ENCODE data around the gene ADAMTS2. TPM values are rescaled to one million over a fixed set of nuclear protein-coding genes. Genes with fewer than 3 reads are reported as not detected.

ADAMTS2 gene
- total RNA-seq, 4 donors from 2014 or later: 6.0 to 20.9 (median 13.5) TPM

DNA sequence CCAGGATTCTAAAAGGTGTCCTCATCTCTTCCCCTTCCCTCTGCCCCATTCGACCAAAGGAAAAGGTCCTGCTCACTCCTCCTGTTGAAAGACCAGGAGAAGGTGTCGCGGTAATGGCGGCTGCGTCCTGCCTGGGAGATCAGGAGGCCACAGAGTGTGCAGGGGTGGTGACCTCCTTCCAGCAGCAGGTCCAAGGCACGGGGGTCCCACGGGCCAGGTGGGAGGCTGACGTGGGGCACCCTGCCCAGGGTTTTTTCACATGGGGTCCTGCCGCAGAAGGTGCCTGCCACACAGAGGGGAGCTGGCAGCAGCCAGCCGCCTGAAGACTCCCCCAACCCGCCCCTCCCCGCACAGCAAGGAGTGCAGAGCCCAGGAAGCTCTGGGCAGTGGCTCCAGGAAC, 22.2 kb upstream of the ADAMTS2 start:
- Histone ChIP-seq H3K27me3 (no peaks in the 10 kb centered on the region), H3K9me3 (no peaks in the 10 kb centered on the region), H3K4me3 (no peak overlapping the region), H3K4me1 (no peaks in the 10 kb centered on the region), H3K27ac (no peak overlapping the region), H3K36me3 (no peaks in the 10 kb centered on the region)
- in situ Hi-C loops (cut with MboI; ENCODE audit: low pct_ligation_motif_present in 1 of 4, low pct_unique_long_range_greater_than_20kb in 1 of 4, low sequenced_read_pairs in 3 of 4) (no loop called here), intact Hi-C loops (cut with DNase I; ENCODE audit: low total_unique reads) (no loop called here)
- 90% methylated on average over 2 of the region's 12 CpGs; no CpG with 5 or more reads in 1 of the 2 donors for WGBS, 2 donors (ENCODE audit: low coverage in 1 of 2)
- TF ChIP-seq POLR2AphosphoS5 (IDR thresholded peaks at IDR 0.05) (no peak), POLR2A (IDR thresholded peaks at IDR 0.05) (no peak), EP300 (IDR thresholded peaks at IDR 0.05; ENCODE audit: low read depth) (no peak)
- TF ChIP-seq, protein P1, sequence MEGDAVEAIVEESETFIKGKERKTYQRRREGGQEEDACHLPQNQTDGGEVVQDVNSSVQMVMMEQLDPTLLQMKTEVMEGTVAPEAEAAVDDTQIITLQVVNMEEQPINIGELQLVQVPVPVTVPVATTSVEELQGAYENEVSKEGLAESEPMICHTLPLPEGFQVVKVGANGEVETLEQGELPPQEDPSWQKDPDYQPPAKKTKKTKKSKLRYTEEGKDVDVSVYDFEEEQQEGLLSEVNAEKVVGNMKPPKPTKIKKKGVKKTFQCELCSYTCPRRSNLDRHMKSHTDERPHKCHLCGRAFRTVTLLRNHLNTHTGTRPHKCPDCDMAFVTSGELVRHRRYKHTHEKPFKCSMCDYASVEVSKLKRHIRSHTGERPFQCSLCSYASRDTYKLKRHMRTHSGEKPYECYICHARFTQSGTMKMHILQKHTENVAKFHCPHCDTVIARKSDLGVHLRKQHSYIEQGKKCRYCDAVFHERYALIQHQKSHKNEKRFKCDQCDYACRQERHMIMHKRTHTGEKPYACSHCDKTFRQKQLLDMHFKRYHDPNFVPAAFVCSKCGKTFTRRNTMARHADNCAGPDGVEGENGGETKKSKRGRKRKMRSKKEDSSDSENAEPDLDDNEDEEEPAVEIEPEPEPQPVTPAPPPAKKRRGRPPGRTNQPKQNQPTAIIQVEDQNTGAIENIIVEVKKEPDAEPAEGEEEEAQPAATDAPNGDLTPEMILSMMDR (IDR thresholded peaks at IDR 0.05): no peak
- DNase-seq: no peak

GRCh38 chr5:179362355-179362754, 17.1 kb upstream of the ADAMTS2 start:
- TF ChIP-seq, protein P1 (IDR thresholded peaks at IDR 0.05): no peak
- TF ChIP-seq POLR2A (IDR thresholded peaks at IDR 0.05): no peak
- in situ Hi-C loops (cut with MboI; ENCODE audit: low pct_ligation_motif_present in 1 of 4, low pct_unique_long_range_greater_than_20kb in 1 of 4, low sequenced_read_pairs in 3 of 4) (no loop called here), intact Hi-C loops (cut with DNase I; ENCODE audit: low total_unique reads) (no loop called here)
- Histone ChIP-seq H3K4me3 (no peak overlapping the region), H3K36me3 (no peaks in the 10 kb centered on the region), H3K9me3 (no peaks in the 10 kb centered on the region), H3K27me3 (no peaks in the 10 kb centered on the region), H3K27ac (no peak overlapping the region), H3K4me1 (peaks cover 0 to 4% (median under 1%) of the 10 kb centered on the region in 4 donors)
- no peak for DNase-seq
- 89 to 92% methylated on average over 5 to 18 of the region's 18 CpGs for WGBS, 2 donors (ENCODE audit: low coverage in 1 of 2)

GRCh38 chr5:179361037-179361603, 15.9 kb upstream of the ADAMTS2 start:
- 77% methylated on average over 16 of the region's 16 CpGs; no CpG with 5 or more reads in 1 of the 2 donors for WGBS, 2 donors (ENCODE audit: low coverage in 1 of 2)
- no peak overlapping the region for H3K4me3 ChIP-seq
- peaks cover 0 to 10% (median 3%) of the 10 kb centered on the region in 4 donors for H3K4me1 ChIP-seq
- H3K9me3 ChIP-seq: no peaks in the 10 kb centered on the region
- intact Hi-C loops (cut with DNase I; ENCODE audit: low total_unique reads) (no loop called here), in situ Hi-C loops (cut with MboI; ENCODE audit: low pct_ligation_motif_present in 1 of 4, low pct_unique_long_range_greater_than_20kb in 1 of 4, low sequenced_read_pairs in 3 of 4) (no loop called here)
- no peaks in the 10 kb centered on the region for H3K36me3 ChIP-seq
- no peak for DNase-seq
- TF ChIP-seq, protein P1 (IDR thresholded peaks at IDR 0.05): no peak
- TF ChIP-seq POLR2A (IDR thresholded peaks at IDR 0.05): no peak
- TF ChIP-seq EP300 (IDR thresholded peaks at IDR 0.05; ENCODE audit: low read depth): no peak
- no peak for TF ChIP-seq POLR2AphosphoS5 (IDR thresholded peaks at IDR 0.05)
- no peak overlapping the region for H3K27ac ChIP-seq
- no peaks in the 10 kb centered on the region for H3K27me3 ChIP-seq

- Histone ChIP-seq H3K36me3 (no peaks in the 10 kb centered on the region), H3K27me3 (no peaks in the 10 kb centered on the region), H3K4me3 (no peak overlapping the region), H3K27ac (peak overlapping the region; percentile 17 to 53 (median 48)), H3K9me3 (no peaks in the 10 kb centered on the region), H3K4me1 (peaks cover 0 to 10% (median 3%) of the 10 kb centered on the region in 4 donors)
- in situ Hi-C loops (cut with MboI; ENCODE audit: low pct_ligation_motif_present in 1 of 4, low pct_unique_long_range_greater_than_20kb in 1 of 4, low sequenced_read_pairs in 3 of 4): no loop called here
- WGBS, 2 donors (ENCODE audit: low coverage in 1 of 2): 33 to 41% methylated on average over 5 to 7 of the region's 7 CpGs
- TF ChIP-seq EP300 (IDR thresholded peaks at IDR 0.05; ENCODE audit: low read depth) (no peak), POLR2A (IDR thresholded peaks at IDR 0.05) (no peak)
- intact Hi-C loops (cut with DNase I; ENCODE audit: low total_unique reads): no loop called here
- no peak for DNase-seq
Observed at GRCh38 chr5:179357031-179357430, 11.8 kb upstream of the ADAMTS2 start.

Measured in transverse colon (tissue), 4 donors.